SIG-M5 treated with dmso at 0.1 percent for 504 hours (cell line): Measurements from ENCODE around the gene DCDC2B.
A peak's percentile ranks its signal among the peaks of the same experiment; 100 is the strongest.
"Not testable (repeated sequence)": the region's sequence is repeated elsewhere in the genome, so short reads cannot be mapped to it uniquely, and the experiment has no call there.

ENCODE experiments used
- DNase-seq: peaks from one replicate; lab custom pipeline; 2025; ENCODE audit not compliant: unreplicated experiment; lab: John Stamatoyannopoulos, UW

Gene DCDC2B

DNA sequence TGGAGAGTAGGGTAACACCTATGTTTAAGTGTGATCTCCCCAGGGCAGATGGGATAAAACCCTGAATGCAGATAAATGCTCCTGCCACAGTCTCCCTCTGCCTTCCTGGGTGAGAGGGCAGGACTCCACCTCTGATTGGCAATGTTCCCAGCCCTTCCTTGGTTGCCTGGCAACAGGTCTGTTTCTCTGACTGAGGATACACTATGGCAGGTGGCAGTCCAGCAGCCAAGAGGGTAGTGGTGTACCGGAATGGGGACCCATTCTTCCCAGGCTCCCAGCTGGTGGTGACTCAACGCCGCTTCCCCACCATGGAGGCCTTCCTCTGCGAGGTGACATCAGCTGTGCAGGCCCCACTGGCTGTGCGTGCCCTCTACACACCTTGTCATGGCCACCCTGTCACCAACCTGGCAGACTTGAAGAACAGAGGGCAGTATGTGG lies at the start of gene DCDC2B:
TSS of gene DCDC2B (plus strand) at position 199 of the 438 bp plus-strand sequence. CDS start at position 204, 5 bp downstream.
- no peak for DNase-seq

DNA sequence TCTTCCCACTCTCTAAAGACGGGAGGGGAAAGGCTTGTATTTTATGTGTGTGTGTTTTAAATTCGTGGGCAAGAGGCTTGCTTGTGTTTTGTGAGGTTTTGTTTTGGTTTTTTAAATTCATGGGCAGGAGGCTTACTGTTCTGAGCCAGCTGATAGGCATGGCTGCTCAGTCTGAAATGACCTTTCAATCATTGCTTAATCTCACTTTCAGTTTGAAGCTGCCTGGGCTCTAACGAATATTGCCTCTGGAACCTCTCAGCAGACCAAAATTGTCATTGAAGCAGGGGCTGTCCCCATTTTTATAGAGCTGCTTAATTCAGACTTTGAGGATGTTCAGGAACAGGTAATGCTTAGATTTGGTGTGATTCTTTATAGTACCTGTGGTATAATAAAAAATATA lies 49.7 kb upstream of the DCDC2B start:
- no peak for DNase-seq

DNA sequence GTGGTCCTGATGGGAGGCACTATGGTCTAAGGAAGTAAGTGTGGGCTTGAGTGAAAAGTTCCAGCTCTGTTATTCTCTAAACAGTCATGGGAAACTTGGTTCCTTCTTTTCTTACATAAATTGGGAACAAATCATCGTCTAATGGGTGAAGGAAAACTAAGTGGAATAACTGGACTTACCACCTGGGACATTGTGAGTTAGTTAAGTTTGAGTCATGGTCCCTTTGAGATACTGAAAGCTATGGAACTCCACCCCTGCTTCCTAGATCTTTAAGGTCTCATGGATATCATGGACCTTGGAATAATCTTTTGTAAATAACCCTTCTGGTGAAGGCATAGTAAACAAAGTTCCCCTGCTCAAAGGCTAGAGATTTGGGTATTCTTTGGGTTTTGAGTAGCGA lies 45.5 kb upstream of the DCDC2B start:
- DNase-seq: no peak

DNA sequence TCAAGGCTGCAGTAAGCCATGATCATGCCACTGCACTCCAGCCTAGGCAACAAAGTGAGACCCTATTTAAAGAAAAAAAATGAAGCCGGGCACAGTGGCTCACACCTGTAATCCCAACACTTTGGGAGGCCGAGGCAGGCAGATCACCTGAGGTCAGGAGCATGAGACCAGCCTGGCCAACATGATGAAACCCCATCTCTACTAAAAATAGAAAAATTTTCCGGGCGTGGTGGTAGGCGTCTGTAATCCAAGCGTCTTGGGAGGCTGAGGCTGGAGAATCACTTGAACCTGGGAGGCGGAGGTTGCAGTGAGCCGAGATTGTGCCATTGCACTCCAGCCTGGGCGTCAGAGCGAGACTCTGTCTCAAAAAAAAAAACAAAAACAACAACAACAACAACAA lies 43.3 kb upstream of the DCDC2B start:
- not testable (repeated sequence) for DNase-seq

DNA sequence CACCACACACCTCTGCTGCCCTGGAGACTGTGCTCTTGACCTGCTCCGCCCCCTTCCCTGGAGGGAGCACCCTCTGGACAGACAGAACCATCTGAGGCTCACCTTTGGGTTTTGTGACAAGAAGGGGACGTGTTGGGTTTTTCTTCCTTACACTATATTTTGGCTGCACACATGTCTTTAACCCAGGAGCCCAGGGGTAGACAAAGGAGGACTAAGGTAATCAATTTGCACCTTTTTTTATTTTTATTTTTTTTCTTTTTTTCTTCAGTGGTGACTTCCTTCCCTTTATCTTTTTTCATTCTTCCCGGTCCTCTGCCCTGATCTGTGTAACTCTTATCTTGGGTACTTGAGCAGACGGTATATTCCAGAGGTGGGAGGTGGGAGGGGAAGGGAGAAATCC lies 37.9 kb upstream of the DCDC2B start:
- no peak for DNase-seq

DNA sequence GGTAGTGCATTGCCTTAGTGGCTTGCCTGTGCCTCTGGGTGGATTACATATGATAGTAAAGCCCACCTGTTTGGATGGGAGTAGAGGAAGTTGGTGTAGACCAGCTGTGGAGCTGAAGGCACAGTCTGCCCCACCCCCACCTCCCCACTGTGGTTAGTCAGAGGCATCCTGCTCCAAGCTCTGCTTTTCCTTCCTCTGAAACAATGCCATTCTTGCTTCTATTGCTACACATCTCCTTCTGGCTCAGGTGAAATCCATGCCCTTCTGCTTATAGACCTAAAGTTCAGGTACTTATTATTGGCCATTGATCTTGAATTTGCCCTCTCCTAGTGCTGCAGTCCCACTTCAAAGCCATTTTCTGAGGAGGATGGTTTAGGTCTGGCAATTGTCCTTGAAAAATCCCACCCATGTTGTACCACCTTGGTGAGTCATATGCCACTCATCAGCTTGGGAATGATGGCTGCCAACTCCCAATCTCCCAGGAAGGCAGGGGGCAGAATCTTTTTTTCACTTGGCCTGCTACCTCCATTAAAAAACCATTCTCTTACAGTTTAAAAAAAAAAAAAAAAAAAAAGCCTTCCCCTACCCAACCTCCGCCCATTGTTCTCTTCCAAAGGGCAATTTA lies 36.2 kb upstream of the DCDC2B start:
- no peak for DNase-seq

DNA sequence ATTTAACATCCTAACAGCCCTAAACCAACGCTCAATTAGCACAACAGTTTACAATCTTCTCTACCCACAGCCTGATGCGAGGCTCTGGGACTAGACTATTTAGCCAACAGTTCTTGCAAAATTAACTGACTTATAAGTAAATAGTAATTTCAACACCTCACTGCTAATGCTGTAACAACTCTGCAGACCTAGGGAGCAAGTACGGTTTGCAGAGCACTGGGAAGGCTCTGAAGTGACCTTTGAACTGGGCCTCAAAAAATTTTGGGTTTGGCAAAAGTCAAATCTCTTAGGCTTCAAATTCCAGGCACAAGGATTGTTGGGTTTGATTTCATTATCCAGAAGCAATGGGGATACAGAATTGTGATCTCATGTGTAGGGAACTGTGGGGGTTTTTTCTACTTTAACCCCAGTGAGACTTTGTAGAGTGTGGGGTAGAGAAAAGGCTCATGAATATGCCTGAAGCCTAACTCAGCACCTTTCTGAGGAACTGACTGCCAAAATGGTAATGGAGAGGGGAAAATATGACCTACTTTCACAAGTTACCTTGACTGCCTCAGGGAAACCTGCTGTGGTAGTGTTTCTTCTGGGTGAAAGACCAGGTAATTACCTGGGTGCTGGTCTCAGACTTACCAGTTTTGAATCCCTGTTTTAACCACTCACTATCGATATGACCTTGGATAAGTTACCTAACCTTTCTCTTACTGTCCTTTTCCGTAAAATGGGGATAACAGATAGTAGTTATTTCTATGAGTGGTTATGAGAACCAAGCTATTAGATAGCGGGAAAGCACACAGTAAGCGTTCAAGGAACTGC lies 30.3 kb upstream of the DCDC2B start:
- DNase-seq: peak; percentile 86

DNA sequence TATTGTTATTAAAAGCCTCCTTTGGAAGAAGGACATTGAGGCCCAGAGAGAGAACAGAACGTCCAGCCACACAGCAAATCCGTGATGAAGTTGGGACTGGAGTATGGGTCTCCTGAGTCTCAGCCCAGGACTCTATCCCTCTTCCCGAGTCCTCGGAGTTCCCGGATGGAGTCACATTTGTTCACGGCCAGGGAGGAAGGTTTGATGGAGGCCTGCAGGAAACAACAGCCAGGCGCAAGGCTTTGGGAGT lies 29.8 kb upstream of the DCDC2B start:
- no peak for DNase-seq

DNA sequence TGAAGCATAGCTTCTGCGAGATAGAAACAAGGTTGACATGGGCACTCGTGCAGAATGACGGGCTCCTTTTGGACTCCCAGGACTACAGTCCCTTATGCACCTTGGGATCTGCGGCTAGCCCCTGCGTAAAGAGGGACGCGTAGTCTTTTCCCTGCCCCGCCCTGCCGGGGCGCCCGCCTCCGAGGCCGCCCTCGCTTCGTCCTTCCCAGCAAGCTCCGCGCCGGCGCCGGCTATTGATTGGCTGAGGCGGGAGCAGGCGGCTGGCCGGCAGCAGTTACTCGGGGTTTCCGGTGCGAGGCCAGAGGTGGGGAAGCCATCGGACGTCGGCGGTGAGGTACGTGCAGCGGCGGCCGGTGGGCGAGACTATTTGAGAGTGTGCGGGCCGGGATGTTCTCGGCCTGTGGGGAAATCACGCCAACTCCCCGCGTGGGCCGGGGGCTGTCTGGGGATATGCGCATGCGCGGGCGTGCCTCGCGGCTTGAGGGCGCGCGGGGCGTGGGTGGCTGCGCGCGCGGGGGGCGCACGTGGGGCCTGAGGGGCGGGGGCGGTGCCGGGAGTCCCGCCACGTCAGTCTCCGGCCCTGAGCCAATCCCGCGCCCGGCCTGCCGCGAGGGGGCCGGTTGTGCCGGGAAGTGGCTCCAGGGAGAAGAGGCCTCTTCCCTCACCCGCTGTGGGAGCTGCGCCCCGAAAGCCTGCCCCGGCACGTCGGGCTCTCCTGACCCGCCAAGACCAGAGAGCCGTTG lies 29.3 kb upstream of the DCDC2B start, which contains the start of gene TXLNA:
TSS of gene TXLNA (plus strand) at position 233 of the 743 bp plus-strand sequence. CDS start 671 bp downstream, outside the sequence.
- peak; percentile 83 for DNase-seq

DNA sequence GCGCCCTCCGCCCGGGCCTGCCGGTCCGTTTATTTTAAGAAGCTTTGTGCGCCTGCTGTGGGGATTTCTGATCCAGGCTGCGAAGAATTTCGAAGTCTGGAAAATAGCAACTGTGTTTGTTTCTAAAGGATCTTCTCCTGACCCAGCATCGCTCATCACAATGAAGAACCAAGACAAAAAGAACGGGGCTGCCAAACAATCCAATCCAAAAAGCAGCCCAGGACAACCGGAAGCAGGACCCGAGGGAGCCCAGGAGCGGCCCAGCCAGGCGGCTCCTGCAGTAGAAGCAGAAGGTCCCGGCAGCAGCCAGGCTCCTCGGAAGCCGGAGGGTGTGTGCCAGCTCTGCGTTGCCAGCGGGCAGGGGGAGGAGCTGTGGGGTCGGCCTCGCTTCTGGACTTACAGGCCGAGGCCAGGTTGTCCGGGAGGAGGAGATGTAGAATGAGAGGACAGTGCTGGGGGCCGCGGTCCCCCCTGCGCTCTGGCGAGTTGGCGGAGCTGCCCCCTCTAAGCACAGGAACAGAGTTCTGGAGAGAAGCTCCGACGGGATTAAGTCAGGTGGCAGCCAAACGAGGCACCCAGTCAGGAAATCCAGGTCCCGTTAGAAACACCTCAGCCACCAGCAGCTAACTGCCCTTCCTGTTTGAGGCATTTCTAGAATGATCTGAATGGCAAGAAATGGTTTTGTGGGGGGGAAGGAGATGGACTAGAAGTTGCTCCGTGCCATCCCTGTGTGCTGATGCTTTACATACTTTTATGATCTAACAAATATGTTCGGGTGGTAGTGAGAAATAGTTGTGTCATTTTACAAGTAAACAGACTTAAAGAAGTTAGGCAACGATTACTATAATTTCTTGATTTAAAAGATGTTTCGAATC lies 28.5 kb upstream of the DCDC2B start:
- peak; percentile 28 for DNase-seq

DNA sequence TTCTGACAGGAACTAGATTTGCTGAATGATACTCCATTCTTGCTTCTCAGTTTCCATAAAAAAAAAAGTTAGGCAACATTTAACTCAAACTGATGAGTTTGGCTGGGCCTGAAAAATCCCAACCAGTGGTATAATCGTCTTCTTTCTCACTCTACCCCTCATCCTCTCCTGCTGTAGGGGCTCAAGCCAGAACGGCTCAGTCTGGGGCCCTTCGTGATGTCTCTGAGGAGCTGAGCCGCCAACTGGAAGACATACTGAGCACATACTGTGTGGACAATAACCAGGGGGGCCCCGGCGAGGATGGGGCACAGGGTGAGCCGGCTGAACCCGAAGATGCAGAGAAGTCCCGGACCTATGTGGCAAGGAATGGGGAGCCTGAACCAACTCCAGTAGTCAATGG lies 27.8 kb upstream of the DCDC2B start:
- no peak for DNase-seq

DNA sequence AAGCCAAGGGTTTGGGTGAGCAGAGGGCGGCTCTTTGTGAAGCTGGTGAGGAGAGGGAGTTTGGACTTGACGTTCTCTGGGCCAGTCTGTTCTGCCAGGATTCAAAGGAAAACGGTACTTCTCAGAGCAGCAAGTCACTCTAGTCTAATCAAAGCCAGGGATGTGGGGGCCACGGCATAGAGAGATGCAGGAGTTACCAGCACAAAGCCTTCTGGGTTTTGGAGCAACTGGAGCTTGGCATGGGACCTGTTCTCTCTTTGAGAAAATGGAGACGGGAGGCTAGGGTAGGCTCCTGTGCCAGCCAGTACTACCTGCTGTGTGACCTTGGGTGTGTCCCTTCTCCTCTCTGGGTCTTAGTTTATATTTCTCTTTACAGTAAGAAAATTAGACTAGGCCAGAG lies 27.3 kb upstream of the DCDC2B start:
- DNase-seq: no peak

DNA sequence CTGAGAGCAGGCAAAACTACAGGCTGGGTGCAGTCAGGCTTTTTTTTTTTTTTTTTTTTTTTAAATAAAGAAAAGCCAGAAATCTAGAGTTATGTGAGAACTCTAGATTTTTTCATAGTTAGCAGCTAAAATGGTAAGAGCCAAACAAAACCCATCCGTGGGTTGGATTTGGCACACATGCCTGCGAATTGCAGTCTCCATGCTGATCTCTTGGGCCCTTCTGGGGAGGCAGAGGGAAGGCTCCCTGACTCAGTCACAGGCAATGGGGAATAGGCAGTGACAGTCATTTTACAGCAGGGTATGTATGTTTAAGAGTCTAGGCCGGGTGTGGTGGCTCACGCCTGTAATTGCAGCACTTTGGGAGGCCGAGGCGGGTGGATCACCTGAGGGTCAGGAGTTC lies 26.8 kb upstream of the DCDC2B start:
- DNase-seq: no peak

DNA sequence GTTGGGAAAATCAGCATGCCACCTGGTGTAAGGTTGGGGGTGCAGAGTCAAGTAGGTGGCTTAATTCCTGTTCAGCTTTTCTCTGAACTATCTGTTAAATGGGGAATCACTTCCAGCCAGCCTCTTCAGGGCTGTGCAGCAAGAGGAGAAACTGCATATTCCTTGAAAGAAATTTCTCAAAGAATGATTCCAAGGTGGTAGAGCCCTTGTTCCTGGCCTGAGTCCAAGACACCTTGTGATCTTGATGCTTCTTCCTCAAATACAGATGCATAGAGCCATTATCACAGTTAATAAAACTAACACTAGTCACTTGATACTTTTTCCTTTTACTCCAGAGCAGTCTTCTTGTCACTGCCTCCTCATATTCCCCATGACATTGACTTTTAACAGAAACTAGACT lies 24.2 kb upstream of the DCDC2B start:
- no peak for DNase-seq

DNA sequence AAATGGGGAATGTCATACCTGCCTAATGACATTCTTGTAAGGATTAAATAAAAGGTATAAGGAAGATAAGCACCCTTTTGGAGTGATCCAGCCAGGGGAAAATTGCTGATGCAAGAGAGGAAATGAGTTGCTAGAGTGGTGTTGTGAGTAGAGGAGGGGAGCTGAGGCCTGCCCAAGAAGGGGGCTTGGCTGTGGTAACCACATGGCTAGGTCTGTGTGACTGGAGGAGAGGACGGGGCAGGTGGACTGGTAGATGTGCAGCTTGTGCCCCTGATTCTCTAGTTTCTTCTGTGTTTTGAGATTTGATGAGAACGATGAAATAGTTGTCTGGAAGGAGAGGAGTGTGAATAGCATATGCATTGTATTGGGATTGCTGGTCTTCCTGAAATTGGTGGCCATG lies 22.8 kb upstream of the DCDC2B start:
- no peak for DNase-seq

DNA sequence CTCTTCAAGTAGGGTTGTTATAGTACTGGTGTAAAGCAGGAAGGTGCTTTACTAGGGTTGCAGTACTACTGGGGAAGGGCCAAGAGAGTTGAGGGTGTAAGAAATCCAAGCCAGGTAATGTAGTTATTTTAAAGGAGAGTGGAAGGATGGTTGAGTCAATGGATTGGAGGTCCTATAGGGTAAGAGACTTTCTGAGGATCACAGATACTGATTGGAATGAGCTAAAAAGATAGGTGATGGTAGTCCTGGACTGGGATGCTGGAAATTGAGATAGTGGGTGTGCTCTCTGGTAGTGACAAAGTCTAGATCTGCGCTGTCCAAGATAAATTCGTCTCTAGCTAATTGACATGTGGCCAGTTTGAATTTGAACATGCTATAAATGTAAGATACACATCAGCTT lies 22.4 kb upstream of the DCDC2B start:
- no peak for DNase-seq

DNA sequence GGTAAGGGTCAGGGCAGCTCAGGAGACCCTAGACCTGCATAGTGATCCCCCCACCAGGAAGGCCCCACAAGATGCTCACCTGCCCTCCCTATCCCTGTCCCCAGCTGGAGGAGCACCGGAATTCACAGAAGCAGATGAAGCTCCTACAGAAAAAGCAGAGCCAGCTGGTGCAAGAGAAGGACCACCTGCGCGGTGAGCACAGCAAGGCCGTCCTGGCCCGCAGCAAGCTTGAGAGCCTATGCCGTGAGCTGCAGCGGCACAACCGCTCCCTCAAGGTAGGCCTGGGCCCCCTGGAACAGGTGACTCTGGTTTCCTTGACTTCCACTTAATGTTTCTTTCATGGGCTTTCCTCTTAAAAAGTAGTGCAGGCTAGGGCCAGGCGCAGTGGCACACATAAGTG lies 21.0 kb upstream of the DCDC2B start:
- no peak for DNase-seq

DNA sequence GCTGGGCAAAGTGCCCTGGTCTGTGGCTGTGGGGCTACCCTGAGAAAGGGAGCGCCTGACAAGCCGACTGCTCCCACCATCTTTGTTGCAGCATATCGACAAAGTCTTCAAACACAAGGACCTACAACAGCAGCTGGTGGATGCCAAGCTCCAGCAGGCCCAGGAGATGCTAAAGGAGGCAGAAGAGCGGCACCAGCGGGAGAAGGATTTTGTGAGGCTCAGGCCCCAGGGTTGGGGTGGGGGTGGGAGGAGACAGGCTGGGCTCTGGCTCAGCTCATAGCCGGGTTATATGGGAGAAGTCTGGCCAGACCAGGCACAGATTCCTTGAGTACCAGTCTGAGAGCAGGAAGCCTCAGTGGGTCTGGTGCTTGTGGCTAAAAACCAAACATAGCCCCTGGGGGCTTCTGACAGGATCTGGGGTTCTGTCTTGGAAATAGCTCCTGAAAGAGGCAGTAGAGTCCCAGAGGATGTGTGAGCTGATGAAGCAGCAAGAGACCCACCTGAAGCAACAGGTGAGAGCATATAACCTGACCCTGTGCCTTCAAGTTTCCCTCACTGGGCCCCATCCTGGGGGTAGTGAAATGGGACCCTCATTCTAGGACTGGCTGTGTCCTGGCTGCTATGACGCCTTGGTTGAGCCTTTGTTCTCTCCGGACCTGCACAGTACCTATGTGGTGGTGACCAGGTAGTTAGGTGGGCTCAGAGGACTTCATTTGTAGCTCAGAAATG lies 16.5 kb upstream of the DCDC2B start:
- DNase-seq: no peak

DNA sequence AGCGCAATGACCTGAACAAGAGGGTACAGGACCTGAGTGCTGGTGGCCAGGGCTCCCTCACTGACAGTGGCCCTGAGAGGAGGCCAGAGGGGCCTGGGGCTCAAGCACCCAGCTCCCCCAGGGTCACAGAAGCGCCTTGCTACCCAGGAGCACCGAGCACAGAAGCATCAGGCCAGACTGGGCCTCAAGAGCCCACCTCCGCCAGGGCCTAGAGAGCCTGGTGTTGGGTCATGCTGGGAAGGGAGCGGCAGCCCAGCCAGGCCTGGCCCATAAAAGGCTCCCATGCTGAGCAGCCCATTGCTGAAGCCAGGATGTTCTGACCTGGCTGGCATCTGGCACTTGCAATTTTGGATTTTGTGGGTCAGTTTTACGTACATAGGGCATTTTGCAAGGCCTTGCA lies 13.9 kb upstream of the DCDC2B start:
- DNase-seq: no peak

DNA sequence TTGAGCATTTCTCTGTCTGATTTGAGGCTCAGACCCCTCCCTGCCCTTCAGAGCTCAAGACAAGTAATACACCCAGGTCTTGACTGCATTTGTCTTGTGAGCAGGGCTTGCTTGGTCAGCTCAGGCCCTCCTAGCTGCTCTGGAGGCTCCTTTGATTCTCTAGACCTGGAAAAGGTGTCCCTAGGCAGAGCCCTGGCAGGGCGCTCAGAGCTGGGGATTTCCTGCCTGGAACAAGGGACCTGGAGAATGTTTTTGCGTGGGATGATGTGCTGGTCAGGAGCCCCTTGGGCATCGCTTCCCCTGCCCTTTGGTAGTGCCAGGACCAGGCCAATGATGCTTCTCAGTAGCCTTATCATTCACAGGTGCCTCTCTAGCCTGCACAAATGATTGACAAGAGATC lies 13.4 kb upstream of the DCDC2B start:
- no peak for DNase-seq
